Measurements from ENCODE around the gene CLPTM1. TPM values are rescaled to one million over a fixed set of nuclear protein-coding genes. Genes with fewer than 3 reads are reported as not detected.

CLPTM1 gene
- polyA plus RNA-seq, 1 donor (not counting 4 experiments of a cell fraction or from before 2014, with no cell fraction given): 44.6 TPM

GRCh38 chr19:44985445-44985844, 30.3 kb downstream of the CLPTM1 start:
- peaks cover 24 to 25% of the 10 kb centered on the region in 2 experiments for H3K36me3 ChIP-seq (ENCODE audit: control insufficient read depth in 2 of 2, extremely low read depth in 1 of 2, insufficient read depth in 2 of 2, low read length in 2 of 2)
- no peak overlapping the region for H3K27ac ChIP-seq (ENCODE audit: control insufficient read depth, insufficient read depth, low read length)
- no peaks in the 10 kb centered on the region for H3K79me2 ChIP-seq (ENCODE audit: control insufficient read depth, insufficient read depth, low read length)
- H3K4me3 ChIP-seq (ENCODE audit: control insufficient read depth in 2 of 3, extremely low read depth in 1 of 3, insufficient read depth in 2 of 3, low read depth in 1 of 3, low read length in 3 of 3): no peak overlapping the region
- H4K20me1 ChIP-seq (ENCODE audit: control insufficient read depth, extremely low read depth, insufficient read depth, low read length): no peaks in the 10 kb centered on the region
- no peak for TF ChIP-seq CTCF (optimal IDR thresholded peaks at IDR 0.05 in 1 of 3, IDR thresholded peaks at IDR 0.05 in 1 of 3, conservative IDR thresholded peaks at IDR 0.05 in 1 of 3; ENCODE audit: extremely low read depth in 1 of 3, insufficient read depth in 2 of 3, low read length in 3 of 3)
- TF ChIP-seq EZH2 (IDR thresholded peaks at IDR 0.05; ENCODE audit: low read length): no peak
- dilution Hi-C loops (cut with MboI; ENCODE audit: extremely low pct_ligation_motif_present, low sequenced_read_pairs): no loop called here
- no peak overlapping the region for H3K4me2 ChIP-seq (ENCODE audit: control insufficient read depth, extremely low read depth, insufficient read depth, low read depth, low read length)
- no peak overlapping the region for H3K9ac ChIP-seq (ENCODE audit: control insufficient read depth, extremely low read depth, insufficient read depth, low read length)
- H3K27me3 ChIP-seq (ENCODE audit: control insufficient read depth, extremely low read depth, insufficient read depth, low read length): no peaks in the 10 kb centered on the region
- H3K9me3 ChIP-seq (ENCODE audit: control insufficient read depth, low read depth, low read length): no peaks in the 10 kb centered on the region
- FAIRE-seq (no peak), DNase-seq (ENCODE audit: low read depth, low spot score) (no peak)
- no peak overlapping the region for H2AFZ ChIP-seq (ENCODE audit: control insufficient read depth, low read length)
- H3K9me1 ChIP-seq (ENCODE audit: control insufficient read depth, extremely low read depth, insufficient read depth, low read length): no peaks in the 10 kb centered on the region
- H3K4me1 ChIP-seq (ENCODE audit: control insufficient read depth, extremely low read depth, insufficient read depth, low read length): no peaks in the 10 kb centered on the region

DNA sequence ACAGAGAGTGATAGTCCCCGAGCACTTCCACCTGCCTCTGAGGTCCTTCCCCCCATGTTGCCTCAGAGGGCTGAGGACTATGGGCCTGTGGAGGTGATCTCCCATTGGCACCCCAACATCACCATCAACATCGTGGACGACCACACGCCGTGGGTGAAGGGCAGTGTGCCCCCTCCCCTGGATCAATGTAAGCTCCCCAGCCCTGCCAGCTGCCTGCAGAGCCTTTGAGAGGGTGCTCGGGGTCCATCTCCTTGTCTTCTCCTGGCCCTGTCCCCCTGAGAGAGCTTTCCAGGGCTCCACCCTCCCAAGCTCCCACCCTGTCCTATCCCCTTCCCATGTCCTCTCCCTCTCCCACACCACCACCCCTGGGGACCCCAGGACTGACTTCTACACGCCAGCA, 31.2 kb downstream of the CLPTM1 start:
- H4K20me1 ChIP-seq (ENCODE audit: control insufficient read depth, extremely low read depth, insufficient read depth, low read length): no peaks in the 10 kb centered on the region
- H3K36me3 ChIP-seq (ENCODE audit: control insufficient read depth in 2 of 2, extremely low read depth in 1 of 2, insufficient read depth in 2 of 2, low read length in 2 of 2): peaks cover 27 to 30% of the 10 kb centered on the region in 2 experiments
- no peaks in the 10 kb centered on the region for H3K4me1 ChIP-seq (ENCODE audit: control insufficient read depth, extremely low read depth, insufficient read depth, low read length)
- H3K79me2 ChIP-seq (ENCODE audit: control insufficient read depth, insufficient read depth, low read length): no peaks in the 10 kb centered on the region
- dilution Hi-C loops (cut with MboI; ENCODE audit: extremely low pct_ligation_motif_present, low sequenced_read_pairs): no loop called here
- FAIRE-seq: no peak
- no peak overlapping the region for H3K27ac ChIP-seq (ENCODE audit: control insufficient read depth, insufficient read depth, low read length)
- H3K4me2 ChIP-seq (ENCODE audit: control insufficient read depth, extremely low read depth, insufficient read depth, low read depth, low read length): no peak overlapping the region
- H3K9me3 ChIP-seq (ENCODE audit: control insufficient read depth, low read depth, low read length): no peaks in the 10 kb centered on the region
- no peak overlapping the region for H2AFZ ChIP-seq (ENCODE audit: control insufficient read depth, low read length)
- no peaks in the 10 kb centered on the region for H3K27me3 ChIP-seq (ENCODE audit: control insufficient read depth, extremely low read depth, insufficient read depth, low read length)
- H3K4me3 ChIP-seq (ENCODE audit: control insufficient read depth in 2 of 3, extremely low read depth in 1 of 3, insufficient read depth in 2 of 3, low read depth in 1 of 3, low read length in 3 of 3): no peak overlapping the region
- H3K9ac ChIP-seq (ENCODE audit: control insufficient read depth, extremely low read depth, insufficient read depth, low read length): no peak overlapping the region
- no peak for DNase-seq (ENCODE audit: low read depth, low spot score)
- H3K9me1 ChIP-seq (ENCODE audit: control insufficient read depth, extremely low read depth, insufficient read depth, low read length): no peaks in the 10 kb centered on the region
- TF ChIP-seq CTCF (optimal IDR thresholded peaks at IDR 0.05 in 1 of 3, IDR thresholded peaks at IDR 0.05 in 1 of 3, conservative IDR thresholded peaks at IDR 0.05 in 1 of 3; ENCODE audit: extremely low read depth in 1 of 3, insufficient read depth in 2 of 3, low read length in 3 of 3) (no peak), EZH2 (IDR thresholded peaks at IDR 0.05; ENCODE audit: low read length) (no peak)

Data from keratinocyte (primary cell).